Body of pancreas (tissue), 4 donors: ENCODE data around the gene CHST9. TPM values are rescaled to one million over a fixed set of nuclear protein-coding genes. Genes with fewer than 3 reads are reported as not detected.
A peak's percentile ranks its signal among the peaks of the same experiment; 100 is the strongest.

Experiments used
- ATAC-seq: fragments of 150-250 bp; one replicate; pipeline ENCODE4 v1.9.1; 2016
- DNase-seq, 4 donors: peaks; one replicate each; pipeline ENCODE4 v3.0.0-alpha.2; 2019
- H3K27ac ChIP-seq, 4 donors: fragments of 200-600 bp; sonication (generic); 1 replicate in 3 of 4; 2 replicates in 1 of 4; pipeline versions ENCODE4 v1.5.1 to v1.6.1; 2016 to 2019; ENCODE audit warnings: mild to moderate bottlenecking in 1 of 4, mixed read lengths in 1 of 4, moderate library complexity in 1 of 4
- H3K27me3 ChIP-seq, 2 donors: fragments of 200-600 bp; sonication (generic); one replicate each; pipeline ENCODE4 v1.6.0; 2016; ENCODE audit warnings: mild to moderate bottlenecking in 1 of 2
- H3K36me3 ChIP-seq, 2 donors: fragments of 200-600 bp; sonication (generic); replicated peaks in 1 of 2; 2 replicates each; pipeline ENCODE4 v1.5.1; 2016; ENCODE audit warnings: low read depth in 2 of 2; ENCODE audit not compliant: insufficient read depth in 1 of 2
- H3K4me1 ChIP-seq: fragments of 200-600 bp; sonication (generic); one replicate; pipeline ENCODE4 v1.6.0; 2016
- H3K4me3 ChIP-seq, 2 donors: fragments of 200-600 bp; sonication (generic); 1 replicate in 1 of 2; 2 replicates in 1 of 2; pipeline ENCODE4 v1.5.1; 2016 to 2019
- H3K9me3 ChIP-seq, 3 donors: fragments of 200-600 bp; sonication (generic); 1 replicate in 2 of 3; 2 replicates in 1 of 3; pipeline ENCODE4 v1.5.1; 2016
- POLR2A ChIP-seq, 3 donors: fragments of 450-650 bp; IDR thresholded peaks; one replicate each; pipeline ENCODE4 v1.6.1; 2016; ENCODE audit warnings: antibody characterized with exemption in 3 of 3, mild to moderate bottlenecking in 2 of 3
- WGBS, 2 donors: methylation state at CpG; one replicate each; pipeline ENCODE4 v1.1.5; 2017; 5-methylcytosine and 5-hydroxymethylcytosine counted together
- intact Hi-C: fragments of 100-400 bp; cut with DNase I; formaldehyde crosslinking; loops from one replicate; pipeline ENCODE4 v1.15.1; 2023
- total RNA-seq, 2 donors: library from RNA; depleted of rRNA; stranded (reverse); fragments of >200 nt; gene quantifications; one replicate each; pipeline ENCODE4 v1.1.0, GENCODE V29; 2016
- TF ChIP-seq, protein P1 (sequence below), 7 experiments: fragments of 450-650 bp in 4 of 7; fragments of 200-600 bp in 3 of 7; sonication (generic) in 3 of 7; IDR thresholded peaks; one replicate each; pipeline ENCODE4 v1.5.1; 2016 to 2019; ENCODE audit warnings: antibody characterized with exemption in 7 of 7

CHST9 gene
- total RNA-seq, 2 donors from 2014 or later = 4.3 to 6.7 TPM

DNA sequence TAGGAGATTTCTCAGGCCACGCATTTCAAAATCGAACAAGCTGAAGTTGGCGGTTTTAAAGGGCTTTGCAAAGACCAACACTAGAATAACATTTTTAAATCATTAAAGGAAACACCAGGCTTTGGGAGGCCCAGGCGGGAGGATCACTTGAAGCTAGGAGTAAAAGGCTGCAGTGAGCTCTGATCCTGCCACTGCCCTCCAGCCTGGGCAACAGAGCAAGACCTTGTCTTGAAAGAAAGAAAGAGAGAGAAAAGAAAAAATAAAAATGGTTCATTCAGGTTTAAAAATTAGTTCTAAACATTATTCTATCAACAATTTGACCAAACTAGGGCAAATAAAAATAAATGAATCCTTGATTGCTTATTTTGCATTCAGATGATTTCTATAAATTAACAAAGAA, 789 bp upstream of the CHST9 start:
- Histone ChIP-seq H3K27me3 (no peaks in the 10 kb centered on the region), H3K9me3 (no peaks in the 10 kb centered on the region), H3K4me1 (peaks cover 22% of the 10 kb centered on the region), H3K36me3 (no peaks in the 10 kb centered on the region), H3K27ac (peak overlapping the region in 3 of 4 donors; percentile 67 to 76 (median 67)), H3K4me3 (no peak overlapping the region)
- intact Hi-C loops = no loop called here
- no peak for TF ChIP-seq POLR2A (IDR thresholded peaks at IDR 0.05)
- TF ChIP-seq, protein P1, sequence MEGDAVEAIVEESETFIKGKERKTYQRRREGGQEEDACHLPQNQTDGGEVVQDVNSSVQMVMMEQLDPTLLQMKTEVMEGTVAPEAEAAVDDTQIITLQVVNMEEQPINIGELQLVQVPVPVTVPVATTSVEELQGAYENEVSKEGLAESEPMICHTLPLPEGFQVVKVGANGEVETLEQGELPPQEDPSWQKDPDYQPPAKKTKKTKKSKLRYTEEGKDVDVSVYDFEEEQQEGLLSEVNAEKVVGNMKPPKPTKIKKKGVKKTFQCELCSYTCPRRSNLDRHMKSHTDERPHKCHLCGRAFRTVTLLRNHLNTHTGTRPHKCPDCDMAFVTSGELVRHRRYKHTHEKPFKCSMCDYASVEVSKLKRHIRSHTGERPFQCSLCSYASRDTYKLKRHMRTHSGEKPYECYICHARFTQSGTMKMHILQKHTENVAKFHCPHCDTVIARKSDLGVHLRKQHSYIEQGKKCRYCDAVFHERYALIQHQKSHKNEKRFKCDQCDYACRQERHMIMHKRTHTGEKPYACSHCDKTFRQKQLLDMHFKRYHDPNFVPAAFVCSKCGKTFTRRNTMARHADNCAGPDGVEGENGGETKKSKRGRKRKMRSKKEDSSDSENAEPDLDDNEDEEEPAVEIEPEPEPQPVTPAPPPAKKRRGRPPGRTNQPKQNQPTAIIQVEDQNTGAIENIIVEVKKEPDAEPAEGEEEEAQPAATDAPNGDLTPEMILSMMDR (IDR thresholded peaks at IDR 0.05) = no peak
- DNase-seq (no peak), ATAC-seq (no peak)
- 47 to 55% methylated on average over 4 of the region's 4 CpGs for WGBS, 2 donors

DNA sequence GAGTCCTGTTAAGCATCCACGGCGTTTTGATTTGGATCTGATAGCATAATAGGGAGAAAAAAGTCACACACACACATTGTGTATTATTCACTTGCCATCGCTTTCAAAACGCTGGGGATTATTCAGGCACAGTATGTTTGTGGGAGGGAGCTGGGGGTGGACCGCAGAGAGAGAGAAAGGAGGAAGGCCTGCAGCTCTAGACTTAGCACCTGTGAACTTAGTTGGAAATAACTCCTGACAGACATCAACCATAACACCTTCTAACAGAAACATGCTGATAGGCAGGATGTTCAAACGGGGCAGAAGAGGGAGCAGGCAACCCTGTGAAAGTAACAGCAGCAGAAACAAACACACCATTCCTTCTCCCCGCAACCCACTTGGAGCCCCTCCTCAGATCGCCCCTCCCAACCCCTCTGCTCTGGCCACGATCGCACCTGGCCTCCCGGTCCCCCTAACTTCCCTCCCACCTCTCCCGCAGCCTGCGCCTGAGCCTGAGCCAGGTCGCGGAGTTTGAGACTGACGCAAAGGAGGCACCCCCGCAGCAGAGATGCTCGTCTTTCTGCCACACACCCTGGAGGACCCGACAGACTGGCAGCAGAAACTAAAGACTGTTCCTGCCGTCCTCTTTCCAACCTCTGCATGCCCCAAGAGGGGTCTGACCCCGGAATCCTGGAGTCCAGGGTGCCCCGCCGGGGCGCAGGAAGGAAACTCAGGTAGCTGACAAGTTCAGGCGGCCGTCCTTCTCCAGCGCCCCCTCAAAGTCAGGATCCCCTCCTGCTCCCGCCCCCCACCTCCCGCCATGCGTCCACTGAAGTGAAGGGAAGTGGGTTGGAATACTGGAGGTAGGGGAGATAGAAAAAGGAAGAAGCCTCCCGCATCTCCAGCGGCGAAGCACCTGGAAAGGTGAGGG, 738 bp downstream of the CHST9 start:
- WGBS, 2 donors = 4% methylated on average over 32 to 33 of the region's 33 CpGs
- Histone ChIP-seq H3K27me3 (no peaks in the 10 kb centered on the region), H3K36me3 (no peaks in the 10 kb centered on the region), H3K4me3 (peak overlapping the region; percentile 37 to 41), H3K27ac (peak overlapping the region in 3 of 4 donors; percentile 67 to 76 (median 67)), H3K9me3 (no peaks in the 10 kb centered on the region), H3K4me1 (peaks cover 22% of the 10 kb centered on the region)
- DNase-seq (peak in 2 of 4 donors; percentile 12 to 13), ATAC-seq (peak; percentile 21)
- intact Hi-C loops = no loop called here
- no peak for TF ChIP-seq POLR2A (IDR thresholded peaks at IDR 0.05)
- TF ChIP-seq, protein P1 (IDR thresholded peaks at IDR 0.05) = no peak

GRCh38 chr18:27181726-27182125, 3.4 kb downstream of the CHST9 start:
- DNase-seq = no peak
- H3K36me3 ChIP-seq = no peaks in the 10 kb centered on the region
- no peak overlapping the region for H3K4me3 ChIP-seq
- intact Hi-C loops = no loop called here
- H3K27ac ChIP-seq = no peak overlapping the region
- H3K9me3 ChIP-seq = no peaks in the 10 kb centered on the region
- no peak for ATAC-seq
- H3K4me1 ChIP-seq = peaks cover 22% of the 10 kb centered on the region
- no peaks in the 10 kb centered on the region for H3K27me3 ChIP-seq
- WGBS, 2 donors = 34 to 43% methylated on average over 1 of the region's 1 CpG
- TF ChIP-seq POLR2A (IDR thresholded peaks at IDR 0.05) = no peak
- TF ChIP-seq, protein P1 (IDR thresholded peaks at IDR 0.05) = no peak

DNA sequence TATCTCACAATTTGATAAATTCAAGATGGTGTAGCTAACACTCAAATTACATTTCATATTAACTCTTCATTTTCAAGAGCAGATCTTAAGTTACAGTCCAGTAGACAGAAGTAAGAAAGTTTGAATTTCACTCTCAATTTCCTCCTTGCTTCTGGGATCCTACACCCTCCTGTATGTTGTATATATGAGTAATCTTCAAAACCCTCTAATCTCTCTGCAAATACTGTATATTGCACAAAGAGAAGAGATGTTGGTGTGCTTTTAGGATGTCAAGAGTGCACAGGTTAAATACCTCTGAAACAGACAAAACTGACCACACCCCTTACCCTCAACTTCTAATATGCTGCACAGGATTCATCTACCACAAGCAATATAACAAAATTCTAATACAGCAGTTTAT, 6.7 kb downstream of the CHST9 start:
- no peak for TF ChIP-seq POLR2A (IDR thresholded peaks at IDR 0.05)
- TF ChIP-seq, protein P1 (IDR thresholded peaks at IDR 0.05) = no peak
- ATAC-seq = no peak
- peaks cover 3% of the 10 kb centered on the region for H3K4me1 ChIP-seq
- no peak overlapping the region for H3K4me3 ChIP-seq
- H3K9me3 ChIP-seq = no peaks in the 10 kb centered on the region
- H3K27ac ChIP-seq = no peak overlapping the region
- no peak for DNase-seq
- H3K36me3 ChIP-seq = no peaks in the 10 kb centered on the region
- H3K27me3 ChIP-seq = no peaks in the 10 kb centered on the region
- intact Hi-C loops = no loop called here

DNA sequence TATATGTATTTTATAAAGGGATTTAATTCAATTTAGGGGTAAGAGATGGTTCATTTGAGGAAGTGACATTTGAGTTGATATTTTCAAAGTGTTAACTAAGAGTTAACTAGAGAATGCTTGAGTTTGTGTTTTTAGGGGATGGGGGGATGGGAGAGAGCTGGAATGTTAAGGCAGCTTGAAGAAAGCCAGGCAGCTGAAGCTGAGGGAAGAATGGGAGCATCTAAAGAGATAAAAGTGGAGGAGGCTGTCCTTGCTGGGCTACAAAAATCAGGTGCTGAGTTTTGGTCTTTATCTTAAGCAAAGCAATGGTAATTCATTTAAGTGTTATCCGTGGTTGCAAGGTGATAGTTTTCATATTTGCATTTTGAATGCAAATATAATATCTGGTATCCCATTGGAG, 9.2 kb downstream of the CHST9 start:
- 15 to 22% methylated on average over 1 of the region's 1 CpG for WGBS, 2 donors
- H3K27ac ChIP-seq = no peak overlapping the region
- ATAC-seq = no peak
- no peak for TF ChIP-seq POLR2A (IDR thresholded peaks at IDR 0.05)
- TF ChIP-seq, protein P1 (IDR thresholded peaks at IDR 0.05) = no peak
- no peaks in the 10 kb centered on the region for H3K27me3 ChIP-seq
- no peak for DNase-seq
- no peaks in the 10 kb centered on the region for H3K4me1 ChIP-seq
- H3K36me3 ChIP-seq = no peaks in the 10 kb centered on the region
- no peak overlapping the region for H3K4me3 ChIP-seq
- H3K9me3 ChIP-seq = no peaks in the 10 kb centered on the region
- intact Hi-C loops = no loop called here
